ENCODE data around the gene CRB3. TPM values are rescaled to one million over a fixed set of nuclear protein-coding genes. Genes with fewer than 3 reads are reported as not detected.

CRB3 gene, protein sequence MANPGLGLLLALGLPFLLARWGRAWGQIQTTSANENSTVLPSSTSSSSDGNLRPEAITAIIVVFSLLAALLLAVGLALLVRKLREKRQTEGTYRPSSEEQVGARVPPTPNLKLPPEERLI
- 57.0 TPM for total RNA-seq

DNA sequence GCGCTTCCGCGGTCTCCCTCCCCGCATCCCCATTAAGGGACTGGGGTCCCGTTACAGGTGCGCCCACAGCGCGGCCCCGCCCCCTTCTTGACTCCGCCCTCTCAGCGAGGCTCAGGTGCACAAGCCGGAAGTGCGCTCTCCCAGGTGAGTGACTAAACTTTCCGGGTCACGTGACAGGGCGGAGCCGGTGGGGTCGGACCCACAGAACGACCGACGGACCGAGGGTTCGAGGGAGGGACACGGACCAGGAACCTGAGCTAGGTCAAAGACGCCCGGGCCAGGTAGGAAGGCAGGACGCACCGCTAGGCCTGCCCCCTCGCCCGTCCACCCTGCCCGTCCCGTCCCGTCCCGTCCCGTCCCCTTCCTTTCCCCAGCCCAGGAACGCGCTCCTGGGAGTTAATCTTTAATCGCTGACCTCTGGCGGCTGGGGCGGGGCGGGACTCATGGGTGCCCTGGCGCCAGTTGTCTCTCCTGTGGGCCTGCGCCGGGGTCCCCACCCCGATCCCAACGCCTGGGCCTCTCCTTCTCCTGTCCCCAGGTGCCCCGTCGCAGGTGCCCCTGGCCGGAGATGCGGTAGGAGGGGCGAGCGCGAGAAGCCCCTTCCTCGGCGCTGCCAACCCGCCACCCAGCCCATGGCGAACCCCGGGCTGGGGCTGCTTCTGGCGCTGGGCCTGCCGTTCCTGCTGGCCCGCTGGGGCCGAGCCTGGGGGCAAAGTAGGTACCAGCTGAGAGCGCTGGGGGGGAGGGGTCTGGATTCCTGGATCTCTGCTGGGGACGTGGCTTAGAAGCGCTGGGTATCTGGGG, at the start of gene CRB3:
CRB3 (plus strand) TSS at position 202 of the 804 bp plus-strand sequence; CDS start at position 633, 431 bp downstream.

DNA sequence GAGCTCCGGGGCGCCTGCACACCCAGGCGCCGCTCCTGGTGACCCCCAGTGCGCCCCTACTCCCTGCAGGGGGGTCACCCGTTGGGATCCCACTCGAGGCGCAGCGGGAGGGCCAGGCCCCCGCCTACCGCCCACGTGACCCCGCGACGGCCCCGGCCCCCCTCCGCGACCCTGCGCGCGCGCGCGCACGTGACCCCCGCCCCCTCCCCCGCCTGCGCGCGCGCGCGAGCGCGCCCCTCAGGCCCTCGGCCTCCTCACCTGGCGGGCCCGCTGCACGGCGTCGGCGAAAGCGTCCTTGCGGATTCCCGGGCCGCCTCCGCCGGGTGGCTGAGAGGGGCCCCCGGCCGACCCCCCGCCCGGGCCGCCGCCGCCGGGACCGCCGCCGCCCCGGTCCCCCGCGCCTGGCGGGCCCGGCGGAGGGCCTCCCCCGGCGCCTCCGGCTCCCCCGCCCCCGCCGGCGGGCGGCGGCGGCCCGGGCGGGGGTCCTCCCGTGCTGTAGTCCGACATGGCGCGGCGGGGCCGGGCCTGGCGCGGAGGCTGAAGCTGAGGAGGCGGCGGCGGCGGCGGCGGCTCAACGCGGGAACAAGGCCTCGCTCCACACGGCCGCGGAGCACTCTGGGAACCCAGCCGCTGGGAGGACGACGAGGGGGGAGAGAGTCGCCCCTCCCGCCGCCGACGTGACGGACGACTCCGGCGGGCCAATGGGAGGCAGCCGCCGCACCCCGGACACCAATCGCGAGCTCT, 39.7 kb upstream of the CRB3 start, which contains the start of gene KHSRP:
KHSRP (minus strand) TSS at position 617 of the 744 bp plus-strand sequence; CDS start at position 507, 110 bp downstream.

DNA sequence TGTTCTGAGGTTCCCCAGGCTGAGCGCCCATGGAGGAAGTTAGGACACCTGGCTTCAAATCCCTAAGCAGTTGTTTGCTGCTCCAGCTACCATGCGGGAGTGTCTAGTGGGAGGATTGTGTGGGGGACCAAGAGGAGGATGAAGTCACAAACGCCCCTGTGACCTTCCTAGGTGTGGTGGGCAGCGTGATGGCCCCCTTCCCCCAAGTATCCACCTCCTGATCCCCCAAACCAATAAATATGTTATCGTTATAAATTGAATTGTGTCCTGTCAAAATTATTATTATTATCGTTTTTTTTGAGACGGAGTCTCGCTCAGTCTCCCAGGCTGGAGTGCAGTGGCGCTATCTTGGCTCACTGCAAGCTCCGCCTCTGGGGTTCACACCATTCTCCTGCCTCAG, 30.4 kb upstream of the CRB3 start, which contains the start of gene SLC25A41:
SLC25A41 (minus strand) TSS at position 101 of the 400 bp plus-strand sequence; CDS start at position 31, 70 bp downstream.

DNA sequence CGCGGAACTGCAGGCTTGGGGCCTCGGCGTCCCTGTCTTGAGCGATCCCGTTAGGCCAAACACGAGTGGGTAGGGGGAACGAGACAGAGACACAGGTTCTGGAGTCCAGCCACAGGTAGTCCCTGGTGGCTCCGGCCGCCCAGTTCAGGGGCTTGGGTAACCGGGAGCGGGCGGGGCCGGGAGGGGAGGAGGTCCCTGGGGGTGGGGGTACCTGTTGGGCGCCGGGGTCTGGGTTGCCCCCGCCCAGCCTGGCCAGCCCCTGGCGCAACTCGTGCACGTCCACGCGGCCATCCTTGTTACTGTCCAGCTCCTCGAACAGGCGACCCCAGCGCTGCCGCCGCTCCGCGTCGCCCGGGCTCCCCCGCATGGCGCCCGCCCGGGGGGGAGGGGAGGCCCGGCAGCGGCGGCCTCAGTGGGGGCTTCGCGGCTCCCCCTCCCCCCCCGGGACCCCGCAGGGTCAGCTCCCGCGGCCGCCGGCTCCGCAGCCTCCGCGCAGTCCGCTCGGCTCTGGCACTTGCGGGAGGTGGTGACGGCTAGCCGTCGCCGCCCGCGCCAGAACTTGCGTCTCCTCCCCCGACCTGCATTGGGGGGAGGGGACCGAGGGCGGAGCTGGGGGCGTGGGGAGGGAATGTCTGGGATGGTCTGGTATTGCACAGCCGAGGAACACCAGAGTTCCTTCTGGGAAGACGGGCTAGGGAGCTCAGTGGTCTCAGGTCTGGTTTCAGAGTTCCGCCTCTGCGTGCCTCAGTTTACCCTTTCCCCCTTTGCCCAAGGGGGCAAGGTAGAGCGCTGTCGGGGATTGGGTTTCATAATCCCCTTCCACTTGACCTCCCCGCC, 4.6 kb upstream of the CRB3 start, which contains the start of gene SLC25A23:
SLC25A23 (minus strand) TSS at position 531 of the 837 bp plus-strand sequence; CDS start at position 367, 164 bp downstream.

DNA sequence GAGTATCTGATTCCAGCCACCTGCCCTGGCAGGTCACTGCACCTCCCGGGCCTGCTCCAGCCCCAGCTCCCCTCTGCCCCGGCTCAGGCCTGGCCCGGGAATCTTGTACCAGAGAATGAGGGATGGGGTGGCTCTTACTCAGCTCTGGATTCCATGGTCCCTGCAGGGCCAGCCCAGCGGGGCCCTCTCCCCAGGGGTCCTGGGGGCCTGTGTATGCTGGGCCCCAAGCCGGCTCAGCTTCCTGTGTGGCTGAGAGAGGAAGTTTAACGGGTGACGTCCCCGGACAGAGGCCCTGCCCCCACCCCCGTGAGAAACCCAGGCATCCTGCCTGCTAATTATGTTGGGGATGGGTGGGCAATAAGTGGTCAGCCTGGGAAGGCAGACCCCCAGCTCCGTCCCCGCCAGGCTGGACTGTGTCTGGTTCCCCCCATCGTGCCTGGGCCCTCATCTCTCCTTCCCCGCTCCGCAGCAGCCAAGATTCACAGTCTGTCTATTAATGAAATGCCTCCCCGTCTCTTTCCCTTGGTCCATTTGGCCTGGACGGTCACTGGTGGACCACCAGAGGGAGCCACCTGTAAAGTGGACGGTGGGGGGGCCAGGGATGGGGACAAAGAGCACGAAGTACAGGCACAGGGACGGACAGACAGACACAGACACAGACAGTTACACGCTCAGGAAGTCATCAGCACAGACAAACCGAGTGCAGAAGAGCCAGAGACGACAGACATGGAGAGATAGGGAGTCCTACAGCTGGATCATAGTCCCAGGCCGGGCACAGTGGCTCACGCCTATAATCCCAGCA, 17.7 kb downstream of the CRB3 start, which contains the start of gene DENND1C:
DENND1C (minus strand) TSS at position 247 of the 802 bp plus-strand sequence; CDS start at position 155, 92 bp downstream.

DNA sequence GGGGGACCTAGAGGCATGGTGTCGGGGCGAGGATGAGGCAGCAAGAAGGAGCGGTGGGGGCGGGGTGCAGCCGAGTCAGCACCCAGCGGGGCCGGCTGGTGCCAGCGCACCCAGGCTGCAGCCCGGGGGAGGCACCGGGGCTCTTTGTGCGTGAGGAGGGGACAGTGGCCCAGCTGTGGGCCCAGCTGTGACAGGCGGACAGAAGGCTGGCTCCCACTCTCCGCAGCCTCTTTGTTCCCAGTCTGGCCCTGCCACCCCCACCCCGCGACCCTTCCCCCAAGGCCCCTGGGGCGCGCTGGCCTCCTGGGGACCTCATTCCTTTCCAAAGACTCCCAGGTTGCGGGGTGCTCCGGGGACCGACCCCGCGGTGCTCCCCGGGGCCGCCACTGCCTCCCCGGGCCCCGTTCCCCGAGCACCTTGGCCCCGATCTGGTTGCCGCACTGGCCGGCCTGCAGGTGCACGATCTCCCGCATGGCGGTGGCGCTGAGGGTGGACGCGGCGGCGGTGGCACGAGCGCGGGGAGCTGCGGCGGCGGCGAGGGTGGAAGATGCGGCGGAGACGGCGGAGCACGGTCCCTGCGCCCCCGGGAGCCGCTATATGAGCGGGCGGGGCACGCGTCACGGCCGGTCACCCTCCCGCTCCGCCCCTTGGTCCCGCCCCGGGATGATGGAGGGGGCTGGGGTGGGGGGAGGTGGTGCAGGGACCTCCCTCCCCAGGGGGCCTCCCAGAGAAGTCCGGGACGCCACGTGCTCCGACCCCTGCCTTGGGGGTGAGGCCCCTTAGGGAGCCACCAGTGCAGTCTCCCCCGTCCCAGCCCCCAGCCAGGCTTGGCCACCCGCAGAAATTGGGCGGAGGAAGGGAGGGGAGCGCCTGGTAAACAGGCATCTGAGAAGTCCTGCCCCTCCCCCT, 37.9 kb downstream of the CRB3 start, which contains the start of gene TUBB4A:
TUBB4A (minus strand) TSS at position 570 of the 909 bp plus-strand sequence; CDS start at position 473, 97 bp downstream.

Small RNAs within 50 kb of the gene (small RNA-seq; reads per million reads assigned to genes)
- gene AC010503.2 (ENCODE audit: low replicate concordance) = not detected

Other genes with a start within 250 kb of the CRB3 start
- 31.1 TPM for gene MLLT1, start 184.3 kb upstream of the CRB3 start, total RNA-seq
- gene ACER1, start 130.7 kb upstream of the CRB3 start, total RNA-seq = not detected
- gene CLPP, start 102.7 kb upstream of the CRB3 start, total RNA-seq = 43.0 TPM
- gene ALKBH7, start 91.5 kb upstream of the CRB3 start, total RNA-seq = 147 TPM
- gene PSPN, start 88.3 kb upstream of the CRB3 start, total RNA-seq = 2.5 TPM
- gene GTF2F1, start 71.1 kb upstream of the CRB3 start, total RNA-seq = 59.6 TPM
- 186 TPM for gene KHSRP, start 39.5 kb upstream of the CRB3 start, total RNA-seq
- gene SLC25A41, start 30.5 kb upstream of the CRB3 start, total RNA-seq = 0.53 TPM
- gene SLC25A23, start 4.5 kb upstream of the CRB3 start, total RNA-seq = 59.8 TPM
- gene DENND1C, start 17.5 kb downstream of the CRB3 start, total RNA-seq = 2.2 TPM
- 17.9 TPM for gene TUBB4A, start 38.0 kb downstream of the CRB3 start, total RNA-seq
- 0.76 TPM for gene TNFSF9, start 66.8 kb downstream of the CRB3 start, total RNA-seq
- gene CD70, start 126.9 kb downstream of the CRB3 start, total RNA-seq = 0.29 TPM
- gene TNFSF14, start 205.9 kb downstream of the CRB3 start, total RNA-seq = 0.70 TPM

All from metanephros (tissue), 2 donors.